GM20431 (cell line): ENCODE data around the gene SUCLG1.
"Not testable (repeated sequence)": the region's sequence is repeated elsewhere in the genome, so short reads cannot be mapped to it uniquely, and the experiment has no call there.

Source experiments
- in situ Hi-C: fragments of 300-500 bp; cut with MseI, MboI; formaldehyde crosslinking; loops from one replicate; pipeline ENCODE4 v1.15.0; 2020; ENCODE audit warnings: low sequenced_read_pairs; ENCODE audit not compliant: unreplicated experiment

Gene SUCLG1

DNA sequence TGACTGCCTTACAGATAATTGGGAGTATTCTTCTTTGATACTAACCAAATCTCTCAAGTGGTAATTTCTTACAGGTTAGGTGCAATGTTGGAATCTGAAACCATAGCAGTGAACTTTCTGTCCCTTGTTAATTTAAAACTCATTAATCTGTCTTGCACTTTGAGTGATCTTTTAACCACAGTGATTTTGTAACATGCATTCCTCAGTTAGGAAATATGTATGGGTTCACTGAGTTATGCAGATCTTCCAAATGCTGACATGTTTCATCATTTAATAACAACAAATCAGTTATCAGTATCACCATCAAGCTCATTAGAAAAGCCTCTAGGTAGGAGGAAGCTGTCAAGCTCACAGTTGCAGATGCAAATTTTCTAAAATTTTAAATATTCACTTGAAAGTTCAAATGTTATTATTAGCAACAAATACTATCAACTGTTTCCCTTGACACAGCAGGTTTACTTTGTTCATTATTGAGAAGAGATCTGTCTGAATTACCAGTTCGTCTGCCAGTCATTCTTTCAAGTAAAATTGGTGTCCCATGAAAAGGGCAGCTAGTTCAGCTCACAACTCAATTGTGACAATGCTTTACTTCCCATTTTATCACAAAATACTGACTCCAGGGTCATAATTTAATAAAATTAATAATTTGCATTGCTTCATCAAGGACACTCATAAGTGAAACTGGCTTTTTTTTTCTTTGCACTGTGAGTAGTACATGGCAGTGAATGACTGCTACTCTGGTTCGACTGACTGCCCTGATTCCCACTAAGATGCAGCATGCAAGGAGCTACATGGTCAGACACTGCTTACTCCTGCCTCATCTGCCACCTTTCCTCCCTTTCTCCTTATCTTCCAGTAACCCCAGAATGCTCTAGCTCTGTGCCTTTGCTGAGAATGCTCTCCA lies 31.6 kb downstream of the SUCLG1 start:
- in situ Hi-C loops = no loop called here

DNA sequence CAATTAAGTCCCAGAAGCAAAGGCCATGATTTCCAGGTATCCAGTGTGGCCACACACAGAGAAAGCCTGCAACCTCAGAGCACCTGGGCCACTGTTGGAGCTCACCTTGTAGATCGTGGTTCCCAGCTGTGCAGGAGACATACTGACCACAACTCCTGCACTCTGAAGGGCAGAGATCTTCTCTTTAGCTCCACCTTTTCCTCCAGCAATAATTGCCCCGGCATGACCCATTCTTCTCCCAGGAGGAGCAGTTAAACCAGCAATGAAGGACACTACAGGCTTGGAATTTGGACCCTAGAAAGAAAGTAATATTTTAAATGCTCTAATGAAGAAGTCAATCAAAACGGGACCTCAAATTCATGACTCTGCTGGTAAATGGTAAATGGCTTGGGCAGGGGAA lies 33.8 kb downstream of the SUCLG1 start:
- in situ Hi-C loops = no loop called here

DNA sequence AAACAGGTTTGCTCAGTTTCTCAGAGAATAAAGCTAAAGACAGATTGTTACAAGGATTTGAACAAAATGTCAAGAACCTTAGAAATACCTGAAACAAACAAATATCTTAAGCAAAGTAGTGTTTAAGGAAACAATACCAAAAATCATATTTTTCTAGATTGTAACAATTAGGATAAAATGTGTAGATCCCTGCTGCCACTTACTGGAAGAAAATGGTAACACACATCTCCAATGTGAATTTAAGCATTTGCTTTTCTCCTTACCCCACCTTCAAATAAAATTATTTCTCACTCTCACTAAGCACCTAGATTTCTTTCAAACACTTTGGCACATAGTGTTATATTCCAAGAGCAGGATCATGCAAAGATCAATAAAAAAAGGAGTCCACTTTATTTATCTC lies 34.9 kb downstream of the SUCLG1 start:
- in situ Hi-C loops = no loop called here

DNA sequence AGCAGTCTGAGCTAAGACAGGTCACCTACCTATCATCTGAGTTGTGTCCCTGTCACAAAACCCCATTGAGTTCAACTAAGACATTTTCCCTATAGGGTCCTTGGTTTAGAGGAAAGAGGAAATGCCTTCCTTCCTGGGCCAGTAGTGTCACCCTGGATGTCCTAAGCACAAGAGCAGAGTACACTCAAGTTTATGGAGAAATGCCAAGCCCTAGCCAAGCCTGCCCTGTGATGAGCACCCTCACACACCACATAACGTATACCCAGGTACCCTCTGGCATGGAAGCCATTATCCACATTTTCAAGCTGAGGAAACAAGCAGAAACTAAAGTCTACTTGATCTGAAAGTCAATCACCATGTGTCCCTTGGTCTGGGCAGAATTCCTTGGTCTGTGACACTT lies 37.3 kb downstream of the SUCLG1 start:
- in situ Hi-C loops = no loop called here

DNA sequence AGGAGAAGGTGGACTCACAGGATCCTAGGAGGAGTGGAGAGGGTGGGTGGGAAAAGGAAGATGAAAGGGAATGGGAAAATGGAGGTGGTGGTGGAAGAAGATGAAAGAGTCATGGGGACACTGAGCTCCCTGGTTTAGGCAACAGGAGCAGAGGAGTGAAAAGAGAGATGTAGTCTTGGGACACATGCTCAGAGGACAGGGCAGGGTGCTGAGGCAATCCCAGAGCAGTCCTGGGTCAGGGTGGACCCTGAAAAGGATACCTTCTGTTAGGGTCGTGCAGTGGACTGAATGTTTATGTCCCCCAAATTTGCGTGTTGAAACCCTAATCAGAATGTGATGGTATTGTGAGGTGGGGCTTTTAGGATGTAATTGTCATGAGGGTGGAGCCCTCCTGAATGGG lies 37.9 kb downstream of the SUCLG1 start:
- in situ Hi-C loops = no loop called here

DNA sequence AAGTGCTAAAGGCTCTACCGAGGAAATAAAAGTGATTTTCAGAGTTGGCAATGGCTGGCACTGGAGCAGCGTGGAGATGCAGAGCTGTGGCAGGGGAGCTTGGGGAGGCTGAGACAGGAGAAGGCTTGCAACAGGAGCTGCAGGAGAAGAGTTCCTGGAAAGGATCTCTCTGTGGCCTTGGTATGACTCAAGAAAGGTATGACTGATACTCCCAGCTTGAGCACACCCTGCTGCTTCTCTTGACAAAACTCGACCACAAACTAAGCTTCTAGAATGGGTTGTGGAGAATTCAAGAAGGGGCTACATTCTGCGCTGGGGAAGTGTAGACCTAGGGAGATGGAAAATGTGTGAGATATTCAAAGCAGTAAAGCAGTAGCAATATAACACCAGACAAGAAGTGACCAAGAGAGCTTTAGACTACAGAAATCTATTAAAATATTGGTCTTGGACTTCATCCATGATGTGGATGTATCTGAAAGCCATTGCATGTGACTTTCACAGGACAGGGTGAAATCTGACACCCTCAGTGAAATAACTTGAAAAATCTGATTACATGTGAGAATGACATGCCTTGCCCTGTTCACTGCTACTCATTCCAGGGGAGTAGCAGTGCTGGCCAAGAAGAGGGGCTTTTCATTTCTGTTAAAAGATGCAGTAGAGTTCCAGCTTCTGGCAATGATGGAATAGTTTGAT lies 41.5 kb downstream of the SUCLG1 start:
- in situ Hi-C loops = no loop called here

DNA sequence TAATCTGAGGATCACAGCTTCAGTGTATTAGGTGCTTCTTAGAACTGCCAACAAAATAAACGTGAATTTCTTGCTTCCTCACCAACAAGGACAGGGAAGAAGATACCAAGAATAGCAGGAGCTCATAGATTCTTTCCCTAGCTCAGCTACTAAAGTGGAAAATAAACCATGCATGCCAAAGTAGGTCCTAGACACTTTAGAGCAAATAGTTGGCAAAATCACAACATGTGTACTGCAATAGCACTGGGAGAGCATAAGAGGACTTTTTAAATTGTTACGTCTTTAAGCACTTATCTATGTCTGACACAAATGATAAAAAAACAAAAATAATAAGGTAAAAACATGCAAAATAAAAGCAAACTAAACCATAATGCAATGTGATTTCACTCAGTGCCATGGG lies 49.5 kb downstream of the SUCLG1 start:
- in situ Hi-C loops = no loop called here

DNA sequence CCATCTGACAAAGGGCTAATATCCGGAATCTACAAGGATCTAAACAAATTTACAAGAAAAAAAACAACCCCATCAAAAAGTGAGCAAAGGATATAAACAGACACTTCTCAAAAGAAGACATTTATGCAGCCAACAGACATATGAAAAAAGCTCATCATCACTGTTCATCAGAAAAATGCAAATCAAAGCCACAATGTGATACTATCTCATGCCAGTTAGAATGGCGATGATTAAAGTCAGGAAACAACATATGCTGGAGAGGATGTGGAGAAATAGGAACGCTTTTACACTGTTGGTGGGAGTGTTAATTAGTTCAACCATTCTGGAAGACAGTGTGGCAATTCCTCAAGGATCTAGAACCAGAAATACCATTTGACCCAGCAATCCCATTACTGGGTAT lies 57.0 kb downstream of the SUCLG1 start:
- in situ Hi-C loops = not testable (repeated sequence)

DNA sequence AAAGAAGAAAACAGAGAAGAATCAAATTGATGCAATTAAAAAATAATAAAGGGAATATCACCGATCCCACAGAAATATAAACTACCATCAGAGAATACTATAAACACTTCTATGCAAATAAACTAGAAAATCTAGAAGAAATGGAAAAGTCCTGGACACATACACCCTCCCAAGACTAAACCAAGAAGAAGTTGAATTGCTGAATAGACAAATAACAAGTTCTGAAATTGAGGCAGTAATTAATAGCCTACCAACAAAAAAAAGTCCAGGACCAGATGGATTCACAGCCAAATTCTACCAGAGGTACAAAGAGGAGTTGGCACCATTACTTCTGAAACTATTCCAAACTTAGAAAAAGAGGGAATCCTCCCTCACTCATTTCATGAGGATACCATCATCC lies 59.2 kb downstream of the SUCLG1 start:
- in situ Hi-C loops = not testable (repeated sequence)

DNA sequence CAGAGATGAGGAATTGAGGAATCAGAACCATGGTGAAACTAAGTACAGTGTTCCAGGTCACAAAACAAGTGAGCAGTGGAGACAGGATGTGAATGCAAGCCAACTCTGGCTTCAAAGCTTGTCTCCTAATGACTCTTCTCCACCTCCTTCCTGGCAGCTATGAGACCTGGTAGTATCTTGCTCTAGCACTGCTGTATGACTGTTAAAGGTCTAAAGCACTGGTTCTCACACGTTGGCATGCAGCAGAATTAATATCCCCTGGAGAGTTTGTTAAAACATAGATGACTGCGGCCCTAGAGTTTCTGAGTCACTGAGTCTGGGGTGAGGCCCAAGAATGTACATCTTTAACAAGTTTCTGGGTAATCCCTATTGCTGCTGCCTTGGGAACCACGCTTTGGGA lies 63.3 kb downstream of the SUCLG1 start:
- in situ Hi-C loops = no loop called here

DNA sequence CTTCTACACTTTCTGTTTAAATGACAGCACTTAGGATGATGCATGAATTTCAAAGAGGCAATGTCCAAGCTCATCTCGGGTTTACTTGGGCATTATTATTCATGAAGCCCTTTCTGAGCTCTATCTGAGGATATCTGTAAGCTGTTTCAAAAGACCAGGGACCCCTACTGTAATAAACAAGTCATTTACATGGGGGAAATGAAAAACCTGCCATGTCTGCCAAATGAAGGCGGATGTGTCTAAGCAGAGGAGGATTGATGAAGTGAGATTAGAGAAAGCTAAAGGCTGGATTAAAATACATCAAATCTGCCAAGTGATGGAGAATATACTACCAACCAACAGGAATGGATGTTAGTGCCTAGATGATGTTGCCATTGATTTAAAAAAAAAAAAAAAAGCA lies 64.5 kb downstream of the SUCLG1 start:
- in situ Hi-C loops = no loop called here

DNA sequence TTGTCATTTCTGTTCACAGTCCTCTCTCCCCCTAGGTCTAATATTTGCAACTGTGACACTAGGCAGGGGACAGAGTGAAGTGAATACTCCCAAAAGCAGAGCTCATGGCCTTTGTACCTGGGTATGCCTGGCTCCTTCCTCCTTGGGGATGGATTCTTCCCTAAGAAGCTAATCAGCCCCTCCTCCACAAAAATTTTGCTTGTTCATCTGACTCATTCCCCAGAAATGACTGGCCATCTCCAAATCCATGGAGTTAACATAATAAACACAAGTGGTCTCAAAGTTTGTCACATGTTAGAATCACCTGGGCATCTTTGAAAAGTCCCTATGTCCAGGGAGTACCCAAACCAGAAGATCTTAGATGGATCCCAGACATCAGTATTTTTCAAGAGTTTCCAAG lies 65.3 kb downstream of the SUCLG1 start:
- in situ Hi-C loops = no loop called here

DNA sequence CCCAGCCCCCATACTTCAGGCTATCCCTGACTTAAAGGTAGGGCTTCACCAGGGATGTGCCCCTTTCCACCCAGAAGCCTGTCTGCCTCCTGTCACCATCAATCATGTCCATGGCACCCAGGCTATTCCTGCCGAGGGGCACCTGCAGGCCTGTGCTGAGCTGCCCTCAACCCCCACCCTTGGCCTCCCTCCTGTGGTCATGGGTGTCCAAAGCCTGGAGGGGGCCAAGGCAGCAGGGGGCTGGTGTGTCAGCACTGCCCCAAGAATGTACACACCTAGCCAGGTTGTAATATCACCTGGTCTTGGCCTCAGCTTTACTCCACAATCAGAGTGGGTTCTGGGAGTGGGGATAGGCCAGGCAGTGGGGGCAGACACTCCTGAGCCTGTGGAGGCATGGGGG lies 69.3 kb downstream of the SUCLG1 start:
- in situ Hi-C loops = no loop called here

DNA sequence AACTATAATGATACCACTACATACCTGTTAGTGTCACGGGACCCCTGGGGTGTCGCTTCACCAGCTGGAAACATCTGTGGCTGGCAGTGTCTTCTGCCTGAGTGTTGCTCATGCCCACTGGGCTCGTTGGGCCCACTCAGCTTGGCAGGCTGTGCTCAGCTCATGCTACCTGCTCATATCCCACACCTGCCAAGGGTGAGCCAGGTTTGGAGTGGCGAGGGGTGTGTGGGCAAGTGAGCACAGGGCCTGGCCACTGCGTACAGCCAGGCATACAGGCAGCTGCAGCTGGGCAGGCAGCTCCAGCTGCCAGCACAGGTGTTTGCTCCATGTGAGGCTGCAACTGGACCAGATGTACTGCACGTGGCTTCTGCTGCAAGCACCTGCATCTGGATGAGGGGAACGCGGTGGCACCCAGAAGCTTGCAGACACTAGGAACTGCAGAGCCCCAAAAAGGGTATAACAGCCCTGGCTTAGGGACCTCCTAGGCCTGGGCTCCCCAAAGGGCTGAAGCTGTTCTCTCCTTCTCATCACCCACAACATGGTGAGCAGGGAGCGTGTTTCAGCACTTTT lies 70.1 kb downstream of the SUCLG1 start:
- in situ Hi-C loops = no loop called here

DNA sequence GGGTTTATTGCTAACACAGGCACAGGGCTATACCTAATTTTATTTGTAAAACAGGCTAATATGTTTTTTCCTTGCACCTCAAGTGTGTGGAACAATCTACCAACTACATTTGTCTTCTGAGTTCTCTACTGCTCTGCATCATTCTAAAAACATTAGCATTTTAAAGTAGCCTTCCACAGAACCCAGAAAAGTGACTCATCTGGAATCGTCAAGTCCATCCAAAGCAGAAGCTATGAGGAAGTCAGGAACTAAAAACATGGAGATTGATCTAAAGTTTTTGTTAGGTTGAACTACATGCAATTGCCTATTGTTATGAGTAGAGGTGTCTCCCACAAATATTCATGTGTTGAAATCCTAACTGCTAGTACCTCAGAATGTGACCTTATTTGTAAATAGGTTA lies 70.9 kb downstream of the SUCLG1 start:
- in situ Hi-C loops = no loop called here

DNA sequence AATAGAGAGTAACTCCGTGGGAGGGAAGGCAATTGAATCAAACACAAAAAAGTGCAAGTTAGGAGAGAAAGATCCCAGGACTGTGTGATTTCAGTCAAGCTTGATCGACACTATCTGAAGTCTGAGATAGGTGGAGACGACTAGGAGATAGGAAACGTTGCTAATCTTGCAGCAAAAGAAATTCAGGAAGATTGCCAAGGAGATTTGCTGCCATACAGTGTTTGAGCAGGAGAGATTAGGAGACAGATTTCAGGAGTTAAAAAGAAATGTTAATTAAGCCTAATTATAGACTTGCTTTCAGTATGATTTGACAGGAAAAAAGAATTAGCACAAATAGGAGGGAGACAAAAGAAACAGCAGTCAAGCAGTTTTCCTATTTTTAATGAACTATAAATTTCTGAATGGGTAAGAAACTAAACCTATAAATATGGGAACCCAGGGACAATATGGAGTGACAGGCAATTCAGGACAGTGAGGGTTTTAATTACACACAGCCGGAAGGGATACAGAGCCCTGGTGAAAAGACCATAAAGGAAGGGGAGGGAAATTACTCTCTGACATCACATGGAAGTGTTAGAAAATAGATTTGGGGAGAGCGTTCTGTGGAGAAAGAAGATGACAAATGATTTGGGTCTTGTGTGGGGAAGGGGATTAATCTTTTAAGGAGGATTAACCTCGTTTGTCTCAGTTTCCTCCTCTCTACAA lies 72.6 kb downstream of the SUCLG1 start:
- in situ Hi-C loops = no loop called here

DNA sequence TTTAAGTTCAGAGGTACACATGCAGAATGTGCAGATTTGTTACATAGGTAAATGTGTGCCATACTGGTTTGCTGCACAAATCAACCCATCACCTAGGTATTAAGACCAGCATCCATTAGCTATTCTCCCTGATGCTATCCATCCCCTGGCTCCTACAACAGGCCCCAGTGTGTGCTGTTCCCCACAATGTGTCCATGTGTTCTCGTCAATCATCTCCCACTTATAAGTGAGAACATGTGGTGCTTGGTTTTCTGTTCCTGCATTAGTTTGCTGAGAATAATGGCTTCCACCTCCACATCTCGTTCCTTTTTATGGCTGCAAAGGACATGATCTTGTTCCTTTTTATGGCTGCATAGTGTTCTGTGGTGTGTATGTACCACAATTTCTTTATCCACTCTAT lies 75.8 kb downstream of the SUCLG1 start:
- in situ Hi-C loops = no loop called here

DNA sequence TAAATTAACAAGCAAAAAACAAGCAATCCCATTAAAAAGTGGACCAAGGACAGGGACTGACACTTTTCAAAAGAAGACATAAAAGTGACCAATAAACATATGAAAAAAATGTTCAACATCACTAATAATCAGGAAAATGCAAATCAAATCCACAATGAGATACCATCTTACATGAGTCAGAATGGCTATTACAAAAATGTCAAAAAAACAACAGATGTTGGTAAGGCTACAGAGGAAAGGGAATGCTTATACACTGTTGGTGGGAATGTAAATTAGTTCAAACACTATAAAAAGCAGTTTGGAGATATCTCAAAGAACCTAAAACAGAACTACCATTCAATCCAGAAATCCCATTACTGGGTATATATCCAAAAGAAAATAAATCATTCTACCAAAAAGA lies 78.2 kb downstream of the SUCLG1 start:
- in situ Hi-C loops = no loop called here

DNA sequence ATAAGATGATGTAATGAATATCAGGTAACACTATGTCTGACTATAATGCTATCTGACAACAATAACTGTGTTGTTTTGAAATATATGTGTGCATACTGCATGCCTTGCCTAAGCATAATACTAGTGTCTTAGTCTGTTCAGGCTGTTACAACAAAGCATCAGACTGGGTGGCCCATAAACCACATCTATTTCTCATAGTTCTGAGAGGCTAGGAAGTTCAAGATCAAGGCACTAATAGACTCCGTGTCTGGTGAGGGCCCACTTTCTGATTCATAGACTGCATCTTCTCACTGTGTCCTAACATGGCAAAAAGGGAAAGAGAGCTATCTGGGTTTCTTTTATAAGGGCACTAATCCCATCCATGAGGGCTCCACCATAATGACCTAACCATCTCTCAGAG lies 80.1 kb downstream of the SUCLG1 start:
- in situ Hi-C loops = no loop called here

DNA sequence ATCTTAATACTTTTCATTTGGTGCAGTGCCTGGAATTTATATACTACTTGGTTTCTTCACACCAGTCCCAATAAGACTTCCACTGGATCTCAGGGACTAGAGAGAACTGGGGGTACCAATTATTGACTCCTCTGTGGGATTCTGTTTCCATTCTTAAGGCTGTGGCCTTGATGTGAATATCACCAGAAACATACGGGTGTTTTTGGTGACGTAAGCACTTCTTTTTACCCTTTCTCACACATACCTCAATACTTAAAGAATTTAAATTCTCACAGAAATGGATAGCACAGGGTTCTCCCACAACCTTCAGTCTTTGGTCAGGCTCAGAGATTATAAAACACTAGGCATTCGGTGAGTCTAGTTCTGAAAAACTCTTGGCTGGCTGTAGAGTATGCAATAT lies 84.1 kb downstream of the SUCLG1 start:
- in situ Hi-C loops = no loop called here

DNA sequence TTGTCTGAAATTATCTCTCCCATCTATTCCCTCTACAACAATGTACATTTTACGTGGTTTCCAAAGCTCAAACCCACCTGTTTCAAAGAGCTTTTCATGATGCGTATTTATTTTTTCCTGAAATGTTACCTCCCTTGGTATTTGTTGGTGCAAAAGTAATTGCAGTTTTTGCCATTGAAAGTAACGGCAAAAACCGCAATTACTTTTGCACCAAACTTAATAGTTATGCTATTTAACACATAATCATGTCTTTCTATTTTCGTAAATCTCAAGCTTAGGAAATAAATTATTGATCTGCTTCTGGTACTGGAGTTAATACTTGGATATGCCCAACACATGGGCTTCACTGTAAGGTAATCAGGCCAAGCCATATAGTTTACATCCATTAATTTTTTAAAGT lies 85.2 kb downstream of the SUCLG1 start:
- in situ Hi-C loops = no loop called here
